ENCODE measurements around the gene FBXW11.

- TF ChIP-seq, protein P1, sequence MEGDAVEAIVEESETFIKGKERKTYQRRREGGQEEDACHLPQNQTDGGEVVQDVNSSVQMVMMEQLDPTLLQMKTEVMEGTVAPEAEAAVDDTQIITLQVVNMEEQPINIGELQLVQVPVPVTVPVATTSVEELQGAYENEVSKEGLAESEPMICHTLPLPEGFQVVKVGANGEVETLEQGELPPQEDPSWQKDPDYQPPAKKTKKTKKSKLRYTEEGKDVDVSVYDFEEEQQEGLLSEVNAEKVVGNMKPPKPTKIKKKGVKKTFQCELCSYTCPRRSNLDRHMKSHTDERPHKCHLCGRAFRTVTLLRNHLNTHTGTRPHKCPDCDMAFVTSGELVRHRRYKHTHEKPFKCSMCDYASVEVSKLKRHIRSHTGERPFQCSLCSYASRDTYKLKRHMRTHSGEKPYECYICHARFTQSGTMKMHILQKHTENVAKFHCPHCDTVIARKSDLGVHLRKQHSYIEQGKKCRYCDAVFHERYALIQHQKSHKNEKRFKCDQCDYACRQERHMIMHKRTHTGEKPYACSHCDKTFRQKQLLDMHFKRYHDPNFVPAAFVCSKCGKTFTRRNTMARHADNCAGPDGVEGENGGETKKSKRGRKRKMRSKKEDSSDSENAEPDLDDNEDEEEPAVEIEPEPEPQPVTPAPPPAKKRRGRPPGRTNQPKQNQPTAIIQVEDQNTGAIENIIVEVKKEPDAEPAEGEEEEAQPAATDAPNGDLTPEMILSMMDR (conservative IDR thresholded peaks at IDR 0.05; ENCODE audit: low read length) = no peak
- no peak for TF ChIP-seq EZH2phosphoT487 (IDR thresholded peaks at IDR 0.05; ENCODE audit: borderline replicate concordance)
These were observed 19.7 kb downstream of the FBXW11 start for GRCh38 chr5:171986772-171987171.

All from Loucy (cell line).